ENCODE results near the gene ECT2. TPM values are rescaled to one million over a fixed set of nuclear protein-coding genes. Genes with fewer than 3 reads are reported as not detected.
"Not testable (repeated sequence)": the region's sequence is repeated elsewhere in the genome, so short reads cannot be mapped to it uniquely, and the experiment has no call there.

The ECT2 gene
- total RNA-seq, 1 experiment from 2014 or later = 98.5 TPM

DNA sequence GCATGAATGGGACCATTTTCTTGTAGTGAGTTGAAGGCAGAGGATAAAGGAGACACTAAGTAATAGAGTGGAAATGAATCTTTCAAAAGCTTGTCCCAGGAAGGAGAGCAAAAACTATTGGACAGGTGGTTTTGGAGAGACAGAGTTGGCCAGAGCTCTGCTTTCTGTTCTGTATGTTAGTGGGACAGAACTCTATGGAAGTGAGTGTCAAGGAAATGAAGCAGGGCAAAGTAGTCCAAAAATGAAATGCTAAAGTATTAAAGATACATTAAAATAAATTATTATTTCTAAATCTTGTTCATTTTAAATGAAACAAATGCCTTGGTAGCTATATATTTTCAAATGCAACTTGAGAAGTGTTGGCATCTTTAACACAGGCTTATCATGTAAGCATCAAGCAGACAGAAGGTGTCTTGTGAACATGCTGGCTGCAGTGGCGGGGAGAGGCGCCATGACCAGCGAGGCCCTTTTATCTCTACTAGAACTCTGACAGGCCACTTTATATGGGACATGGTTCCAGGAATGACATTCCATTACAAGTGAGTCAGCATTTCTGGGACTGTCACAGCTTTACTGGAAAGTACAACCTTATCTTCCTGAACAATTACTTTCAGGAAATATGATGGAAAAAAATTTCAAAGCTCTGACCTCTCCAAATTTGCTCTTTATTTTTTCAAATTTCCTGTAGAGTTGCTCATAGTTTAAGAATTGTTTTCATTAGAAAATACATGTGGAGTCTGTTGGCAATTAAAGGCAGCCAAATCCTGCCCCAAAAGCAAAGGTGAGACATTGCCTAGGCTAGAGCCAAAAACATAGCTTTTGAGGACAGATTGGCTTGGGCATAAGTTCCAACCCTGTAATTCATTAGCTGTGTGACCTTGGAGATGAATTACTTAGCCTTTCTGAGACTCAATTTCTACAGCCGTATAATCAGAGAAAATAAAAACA lies 106.5 kb downstream of the ECT2 start:
- intact Hi-C loops (cut with micrococcal nuclease; ENCODE audit: unreplicated experiment) = no loop called here
- CTCF ChIA-PET = no interaction called here
- TF ChIP-seq, protein P1, sequence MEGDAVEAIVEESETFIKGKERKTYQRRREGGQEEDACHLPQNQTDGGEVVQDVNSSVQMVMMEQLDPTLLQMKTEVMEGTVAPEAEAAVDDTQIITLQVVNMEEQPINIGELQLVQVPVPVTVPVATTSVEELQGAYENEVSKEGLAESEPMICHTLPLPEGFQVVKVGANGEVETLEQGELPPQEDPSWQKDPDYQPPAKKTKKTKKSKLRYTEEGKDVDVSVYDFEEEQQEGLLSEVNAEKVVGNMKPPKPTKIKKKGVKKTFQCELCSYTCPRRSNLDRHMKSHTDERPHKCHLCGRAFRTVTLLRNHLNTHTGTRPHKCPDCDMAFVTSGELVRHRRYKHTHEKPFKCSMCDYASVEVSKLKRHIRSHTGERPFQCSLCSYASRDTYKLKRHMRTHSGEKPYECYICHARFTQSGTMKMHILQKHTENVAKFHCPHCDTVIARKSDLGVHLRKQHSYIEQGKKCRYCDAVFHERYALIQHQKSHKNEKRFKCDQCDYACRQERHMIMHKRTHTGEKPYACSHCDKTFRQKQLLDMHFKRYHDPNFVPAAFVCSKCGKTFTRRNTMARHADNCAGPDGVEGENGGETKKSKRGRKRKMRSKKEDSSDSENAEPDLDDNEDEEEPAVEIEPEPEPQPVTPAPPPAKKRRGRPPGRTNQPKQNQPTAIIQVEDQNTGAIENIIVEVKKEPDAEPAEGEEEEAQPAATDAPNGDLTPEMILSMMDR (conservative IDR thresholded peaks at IDR 0.05; ENCODE audit: low read depth, low read length) = no peak
- no peak for TF ChIP-seq EZH2 (IDR thresholded peaks at IDR 0.05; ENCODE audit: borderline replicate concordance, low read depth, low read length, poor library complexity, severe bottlenecking)
- H3K27me3 ChIP-seq (replicated peaks; ENCODE audit: insufficient read depth, low read depth, low read length, poor library complexity) = no peaks in the 10 kb centered on the region
- no peak overlapping the region for H3K27ac ChIP-seq (ENCODE audit: low read depth, low read length, poor library complexity, severe bottlenecking)
- no peaks in the 10 kb centered on the region for H3K36me3 ChIP-seq (ENCODE audit: insufficient read depth, low read length, poor library complexity, severe bottlenecking)
- no peak overlapping the region for H3K4me3 ChIP-seq (ENCODE audit: low read depth, low read length, poor library complexity, severe bottlenecking)
- POLR2A ChIA-PET (ENCODE audit: low non-redundant PET) = no interaction called here
- H3K9me3 ChIP-seq (ENCODE audit: low read depth, low read length, poor library complexity, severe bottlenecking) = no peaks in the 10 kb centered on the region
- BruUV-seq (replicated peaks) = no TSS peak
- peaks cover 5% of the 10 kb centered on the region for H3K4me1 ChIP-seq (ENCODE audit: insufficient read depth, low read length, poor library complexity, severe bottlenecking)
- no peak for DNase-seq (ENCODE audit: low spot score)

DNA sequence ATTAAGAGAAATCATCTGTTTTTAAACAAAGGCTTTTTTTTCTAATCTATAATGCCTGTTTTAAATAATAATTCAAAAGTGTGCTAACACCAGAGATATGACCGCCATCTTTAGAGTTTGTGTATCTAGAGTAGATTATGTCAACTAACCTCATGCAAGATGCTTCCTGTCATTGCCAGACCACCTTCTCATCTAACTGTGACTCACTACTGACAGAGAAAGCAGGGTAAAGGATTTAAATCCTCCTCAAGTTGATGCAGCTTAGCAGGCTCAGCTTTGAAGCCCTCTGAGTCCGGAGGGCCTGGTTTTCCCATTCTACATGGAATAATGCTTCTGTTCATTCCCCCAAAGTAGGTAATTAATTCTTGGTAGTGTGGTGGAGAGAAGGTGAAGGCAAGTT lies 108.5 kb downstream of the ECT2 start:
- TF ChIP-seq, protein P1 (conservative IDR thresholded peaks at IDR 0.05; ENCODE audit: low read depth, low read length) = no peak
- TF ChIP-seq EZH2 (IDR thresholded peaks at IDR 0.05; ENCODE audit: borderline replicate concordance, low read depth, low read length, poor library complexity, severe bottlenecking) = no peak
- H3K4me1 ChIP-seq (ENCODE audit: insufficient read depth, low read length, poor library complexity, severe bottlenecking) = peaks cover 5% of the 10 kb centered on the region
- BruUV-seq (replicated peaks) = no TSS peak
- intact Hi-C loops (cut with micrococcal nuclease; ENCODE audit: unreplicated experiment) = no loop called here
- H3K27me3 ChIP-seq (replicated peaks; ENCODE audit: insufficient read depth, low read depth, low read length, poor library complexity) = no peaks in the 10 kb centered on the region
- no peak overlapping the region for H3K27ac ChIP-seq (ENCODE audit: low read depth, low read length, poor library complexity, severe bottlenecking)
- CTCF ChIA-PET = no interaction called here
- POLR2A ChIA-PET (ENCODE audit: low non-redundant PET) = no interaction called here
- H3K36me3 ChIP-seq (ENCODE audit: insufficient read depth, low read length, poor library complexity, severe bottlenecking) = no peaks in the 10 kb centered on the region
- H3K9me3 ChIP-seq (ENCODE audit: low read depth, low read length, poor library complexity, severe bottlenecking) = no peaks in the 10 kb centered on the region
- no peak overlapping the region for H3K4me3 ChIP-seq (ENCODE audit: low read depth, low read length, poor library complexity, severe bottlenecking)
- no peak for DNase-seq (ENCODE audit: low spot score)

DNA sequence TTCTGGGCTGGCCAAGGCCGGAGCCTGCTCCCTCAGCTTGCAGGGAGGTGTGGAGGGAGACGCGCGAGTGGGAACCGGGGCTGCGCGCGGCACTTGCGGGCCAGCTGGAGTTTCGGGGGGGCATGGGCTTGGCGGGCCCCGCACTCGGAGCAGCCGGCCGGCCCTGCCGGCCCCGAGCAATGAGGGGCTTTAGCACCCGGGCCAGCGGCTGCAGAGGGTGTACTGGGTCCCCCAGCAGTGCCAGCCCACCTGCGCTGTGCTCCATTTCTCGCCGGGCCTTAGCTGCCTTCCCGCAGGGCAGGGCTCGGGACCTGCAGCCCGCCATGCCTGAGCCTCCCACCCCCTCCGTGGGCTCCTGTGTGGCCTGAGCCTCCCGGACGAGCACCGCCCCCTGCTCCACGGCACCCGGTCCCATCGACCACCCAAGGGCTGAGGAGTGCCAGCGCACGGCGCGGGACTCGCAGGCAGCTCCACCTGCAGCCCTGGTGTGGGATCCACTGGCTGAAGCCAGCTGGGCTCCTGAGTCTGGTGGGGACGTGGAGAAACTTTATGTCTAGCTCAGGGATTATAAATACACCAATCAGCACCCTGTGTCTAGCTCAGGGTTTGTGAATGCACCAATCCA lies 116.3 kb downstream of the ECT2 start:
- H3K9me3 ChIP-seq (ENCODE audit: low read depth, low read length, poor library complexity, severe bottlenecking); H3K36me3 ChIP-seq (ENCODE audit: insufficient read depth, low read length, poor library complexity, severe bottlenecking); H3K27me3 ChIP-seq (replicated peaks; ENCODE audit: insufficient read depth, low read depth, low read length, poor library complexity); POLR2A ChIA-PET (ENCODE audit: low non-redundant PET); H3K4me3 ChIP-seq (ENCODE audit: low read depth, low read length, poor library complexity, severe bottlenecking); BruUV-seq (replicated peaks); CTCF ChIA-PET; intact Hi-C loops (cut with micrococcal nuclease; ENCODE audit: unreplicated experiment); H3K27ac ChIP-seq (ENCODE audit: low read depth, low read length, poor library complexity, severe bottlenecking); DNase-seq (ENCODE audit: low spot score): not testable (repeated sequence)
- peaks cover 25% of the 10 kb centered on the region for H3K4me1 ChIP-seq (ENCODE audit: insufficient read depth, low read length, poor library complexity, severe bottlenecking)

All from A673 (cell line).